ENCODE data around the gene ITGB8.

- TF ChIP-seq YY1 (IDR thresholded peaks at IDR 0.05; ENCODE audit: insufficient read depth, insufficient read length) (no peak), ZNF274 (IDR thresholded peaks at IDR 0.05; ENCODE audit: low read depth, low read length) (no peak)
These were observed 29.3 kb upstream of the ITGB8 start for GRCh38 chr7:20301311-20301939.
